Duodenal mucosa (tissue), 2 donors: Measurements from ENCODE around the gene ELMO3.

Experiments used
- H3K27ac ChIP-seq: one replicate; pipeline ENCODE4 v1.7.0; 2013; ENCODE audit warnings: low read depth, low read length
- H3K27me3 ChIP-seq, 2 donors: one replicate each; pipeline ENCODE4 v1.7.0; 2013; ENCODE audit warnings: low read length in 2 of 2, control low read depth in 1 of 2; ENCODE audit not compliant: insufficient read depth in 2 of 2, control insufficient read depth in 1 of 2
- H3K36me3 ChIP-seq, 2 donors: one replicate each; pipeline ENCODE4 v1.7.0; 2013; ENCODE audit warnings: low read length in 2 of 2, control low read depth in 1 of 2; ENCODE audit not compliant: insufficient read depth in 2 of 2, control insufficient read depth in 1 of 2
- H3K4me1 ChIP-seq, 2 donors: one replicate each; pipeline ENCODE4 v1.7.0; 2013; ENCODE audit warnings: low read length in 2 of 2, control low read depth in 1 of 2; ENCODE audit not compliant: insufficient read depth in 2 of 2, control insufficient read depth in 1 of 2
- H3K4me3 ChIP-seq, 2 donors: one replicate each; pipeline ENCODE4 v1.7.0; 2013; ENCODE audit warnings: low read length in 2 of 2, low read depth in 1 of 2
- H3K9ac ChIP-seq, 2 donors: one replicate each; pipeline ENCODE4 v1.7.0; 2013; ENCODE audit warnings: low read length in 2 of 2, low read depth in 1 of 2
- H3K9me3 ChIP-seq, 2 donors: one replicate each; pipeline ENCODE4 v1.7.0; 2013; ENCODE audit warnings: low read length in 2 of 2, control low read depth in 1 of 2; ENCODE audit not compliant: control insufficient read depth in 1 of 2

The ELMO3 gene

DNA sequence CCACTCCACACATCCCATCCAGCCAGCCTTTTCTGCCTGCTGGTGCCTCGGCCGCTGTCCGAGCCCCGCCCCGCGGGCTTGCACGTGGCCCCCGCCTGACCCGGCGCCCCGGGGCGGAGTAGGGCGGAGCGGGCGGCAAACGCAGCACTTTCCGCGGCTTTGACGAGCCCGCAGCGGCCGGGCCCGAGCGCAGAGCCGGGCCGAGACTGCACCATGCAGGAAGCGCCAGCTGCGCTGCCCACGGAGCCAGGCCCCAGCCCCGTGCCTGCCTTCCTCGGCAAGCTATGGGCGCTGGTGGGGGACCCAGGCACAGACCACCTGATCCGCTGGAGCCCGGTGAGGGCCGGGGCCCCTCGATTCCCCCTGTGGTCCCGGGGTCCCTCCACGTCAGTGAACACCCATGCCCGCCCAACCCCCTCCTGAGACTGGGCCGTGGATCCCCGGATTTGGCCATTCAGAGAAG lies 34.3 kb upstream of the ELMO3 start, which contains the start of gene HSF4:
Gene HSF4 (plus strand): TSS at position 147 of the 463 bp plus-strand sequence. CDS start 67 bp downstream, at position 214.
- Histone ChIP-seq H3K4me1 (peaks cover 36 to 48% of the 10 kb centered on the region in 2 donors), H3K36me3 (no peaks in the 10 kb centered on the region), H3K27ac (no peak within 1 kb of the TSS), H3K9ac (peak within 1 kb of the TSS; percentile 8 to 25), H3K4me3 (peak within 1 kb of the TSS; percentile 61 to 65), H3K9me3 (no peaks in the 10 kb centered on the region), H3K27me3 (peaks cover 40 to 51% of the 10 kb centered on the region in 2 donors)

- H3K27ac ChIP-seq: no peak overlapping the region
- H3K9ac ChIP-seq: peak overlapping the region; percentile 8 to 25
- H3K4me1 ChIP-seq: peaks cover 41 to 54% of the 10 kb centered on the region in 2 donors
- no peaks in the 10 kb centered on the region for H3K36me3 ChIP-seq
- no peaks in the 10 kb centered on the region for H3K9me3 ChIP-seq
- H3K4me3 ChIP-seq: peak overlapping the region; percentile 29 to 43
- H3K27me3 ChIP-seq: peaks cover 40 to 55% of the 10 kb centered on the region in 2 donors
Measured at GRCh38 chr16:67165121-67166078, 33.5 kb upstream of the ELMO3 start.

DNA sequence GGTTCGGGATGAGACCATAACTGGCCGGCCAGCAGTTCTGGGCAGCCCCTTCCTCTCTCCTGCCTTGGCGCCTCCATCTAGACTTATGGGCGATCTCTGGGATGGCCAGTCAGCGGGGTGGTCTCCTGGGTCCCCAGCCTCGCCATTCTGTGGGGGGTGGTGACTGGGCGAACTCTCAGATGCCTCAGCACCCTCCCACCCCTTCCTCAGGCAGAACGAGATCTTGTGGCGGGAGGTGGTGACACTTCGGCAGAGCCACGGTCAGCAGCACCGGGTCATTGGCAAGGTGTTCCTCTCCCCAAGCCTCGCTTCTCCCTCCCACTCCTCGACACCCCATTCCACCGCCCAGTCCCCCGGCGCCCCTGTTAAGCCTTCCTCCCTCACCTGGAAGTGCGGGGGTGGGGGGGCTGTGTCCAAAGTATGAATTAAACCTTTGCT lies 32.8 kb upstream of the ELMO3 start:
- Histone ChIP-seq H3K36me3 (no peaks in the 10 kb centered on the region), H3K4me3 (no peak overlapping the region), H3K4me1 (peaks cover 41 to 51% of the 10 kb centered on the region in 2 donors), H3K27ac (no peak overlapping the region), H3K9ac (no peak overlapping the region), H3K9me3 (no peaks in the 10 kb centered on the region), H3K27me3 (peaks cover 40 to 55% of the 10 kb centered on the region in 2 donors)

- Histone ChIP-seq H3K4me1 (peaks cover 36 to 45% of the 10 kb centered on the region in 2 donors), H3K9ac (no peak overlapping the region), H3K9me3 (no peaks in the 10 kb centered on the region), H3K27me3 (peaks cover 36 to 52% of the 10 kb centered on the region in 2 donors), H3K4me3 (no peak overlapping the region), H3K36me3 (no peaks in the 10 kb centered on the region), H3K27ac (no peak overlapping the region)
Measured at GRCh38 chr16:67166598-67167168, 32.2 kb upstream of the ELMO3 start.

- Histone ChIP-seq H3K27ac (no peak overlapping the region), H3K36me3 (no peaks in the 10 kb centered on the region), H3K9me3 (no peaks in the 10 kb centered on the region), H3K9ac (no peak overlapping the region), H3K27me3 (peaks cover 33 to 43% of the 10 kb centered on the region in 2 donors), H3K4me3 (no peak overlapping the region), H3K4me1 (peaks cover 30 to 40% of the 10 kb centered on the region in 2 donors)
Measured at GRCh38 chr16:67167588-67167987, 31.3 kb upstream of the ELMO3 start.

DNA sequence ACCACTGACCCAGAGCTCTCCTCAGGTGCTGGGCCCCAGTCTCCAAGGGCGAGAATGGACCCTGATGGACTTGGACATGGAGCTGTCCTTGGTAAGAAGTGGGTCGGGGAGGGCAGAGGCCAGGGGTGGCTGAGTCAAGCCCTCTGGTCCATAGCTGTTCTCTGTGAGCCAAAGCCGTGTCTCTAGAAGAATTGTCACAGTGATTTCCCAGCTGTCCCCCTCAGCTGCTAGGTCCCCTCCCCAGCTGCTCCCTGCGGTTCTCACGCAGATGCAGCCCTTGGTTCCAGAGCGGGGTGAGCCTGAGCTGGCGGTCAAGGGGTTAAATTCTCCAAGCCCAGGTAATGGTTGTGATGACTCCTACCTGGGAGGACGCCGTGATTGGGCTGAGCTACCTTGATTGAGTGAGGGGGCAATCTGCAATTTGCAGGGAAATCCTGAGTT lies 29.9 kb upstream of the ELMO3 start:
- H3K27me3 ChIP-seq: peaks cover 21 to 31% of the 10 kb centered on the region in 2 donors
- no peak overlapping the region for H3K27ac ChIP-seq
- H3K9ac ChIP-seq: peak overlapping the region in 1 of 2 donors; percentile 42
- H3K36me3 ChIP-seq: no peaks in the 10 kb centered on the region
- H3K4me3 ChIP-seq: no peak overlapping the region
- H3K9me3 ChIP-seq: no peaks in the 10 kb centered on the region
- H3K4me1 ChIP-seq: peaks cover 23 to 36% of the 10 kb centered on the region in 2 donors

DNA sequence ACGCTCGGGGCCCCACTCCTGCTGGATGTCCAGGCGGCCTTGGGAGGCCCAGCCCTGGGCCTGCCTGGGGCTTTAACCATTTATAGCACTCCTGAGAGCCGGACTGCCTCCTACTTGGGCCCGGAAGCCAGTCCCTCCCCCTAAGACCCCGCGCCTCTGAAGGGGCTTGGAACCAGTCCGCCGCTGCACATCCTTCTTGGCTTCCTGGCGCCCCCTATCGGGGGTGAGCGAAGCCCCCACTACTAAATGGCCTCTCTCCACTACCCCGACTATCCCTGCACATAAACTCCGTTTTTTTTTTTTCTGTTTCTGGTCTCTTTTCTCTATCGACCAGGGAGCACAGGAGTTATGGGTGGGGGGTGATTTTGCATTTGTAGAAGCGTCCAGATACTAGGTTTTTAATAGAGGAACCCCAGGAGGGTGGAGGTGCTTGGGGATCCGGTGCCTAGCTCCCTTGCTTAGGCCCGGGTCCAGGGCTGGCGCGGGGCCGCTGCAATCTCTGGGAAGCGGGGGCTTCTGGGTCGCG lies 29.2 kb upstream of the ELMO3 start:
- H3K4me1 ChIP-seq: peaks cover 24 to 38% of the 10 kb centered on the region in 2 donors
- H3K9me3 ChIP-seq: no peaks in the 10 kb centered on the region
- peak overlapping the region; percentile 42 to 70 for H3K9ac ChIP-seq
- peaks cover 20 to 28% of the 10 kb centered on the region in 2 donors for H3K27me3 ChIP-seq
- H3K36me3 ChIP-seq: no peaks in the 10 kb centered on the region
- H3K4me3 ChIP-seq: peak overlapping the region; percentile 65 to 71
- H3K27ac ChIP-seq: no peak overlapping the region

DNA sequence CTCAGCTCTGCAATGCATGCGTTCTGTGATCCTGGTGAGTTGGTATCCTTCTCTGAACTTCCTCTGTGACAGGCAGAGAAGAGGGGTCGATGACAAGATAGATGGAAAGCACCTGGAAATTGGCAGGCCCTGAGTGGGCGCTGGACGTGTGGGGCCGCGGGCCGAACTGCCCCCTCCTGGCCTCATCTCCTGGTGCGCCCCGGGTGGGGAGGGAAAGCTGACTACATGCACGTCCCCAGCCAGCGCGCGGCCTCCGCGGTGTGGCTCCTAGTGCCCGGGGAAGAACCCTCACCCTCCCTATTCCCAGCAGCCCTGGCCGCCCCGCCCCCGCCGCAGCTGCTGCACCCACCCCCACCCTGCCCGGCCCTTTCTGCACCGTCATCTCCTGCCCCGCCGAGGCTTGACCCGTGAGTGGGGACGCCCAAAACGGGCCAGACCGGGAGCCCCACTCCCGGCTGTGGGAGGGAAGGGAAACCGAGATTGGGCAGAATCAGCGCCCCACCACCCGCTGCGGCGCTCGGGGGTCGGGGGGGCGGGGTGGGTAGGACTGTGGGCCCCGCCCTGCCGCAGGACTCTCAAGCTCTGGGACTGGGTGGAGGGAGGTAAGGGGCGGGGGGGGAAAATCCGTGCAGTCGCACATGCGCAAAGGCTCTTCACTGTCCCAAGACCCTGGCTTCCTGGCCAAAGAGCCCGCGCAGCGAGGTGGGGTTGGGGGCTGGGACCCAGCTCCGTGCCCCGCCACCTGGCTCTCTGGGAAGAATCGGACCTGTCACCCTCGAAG lies 28.6 kb upstream of the ELMO3 start, which contains the start of gene NOL3:
Gene NOL3 (plus strand): TSS at position 371 of the 781 bp plus-strand sequence.
- Histone ChIP-seq H3K27me3 (peaks cover 14 to 23% of the 10 kb centered on the region in 2 donors), H3K27ac (peak within 1 kb of the TSS; percentile 42), H3K4me3 (peak within 1 kb of the TSS; percentile 65 to 71), H3K36me3 (no peaks in the 10 kb centered on the region), H3K4me1 (peaks cover 25 to 34% of the 10 kb centered on the region in 2 donors), H3K9me3 (no peaks in the 10 kb centered on the region), H3K9ac (peak within 1 kb of the TSS; percentile 42 to 70)

DNA sequence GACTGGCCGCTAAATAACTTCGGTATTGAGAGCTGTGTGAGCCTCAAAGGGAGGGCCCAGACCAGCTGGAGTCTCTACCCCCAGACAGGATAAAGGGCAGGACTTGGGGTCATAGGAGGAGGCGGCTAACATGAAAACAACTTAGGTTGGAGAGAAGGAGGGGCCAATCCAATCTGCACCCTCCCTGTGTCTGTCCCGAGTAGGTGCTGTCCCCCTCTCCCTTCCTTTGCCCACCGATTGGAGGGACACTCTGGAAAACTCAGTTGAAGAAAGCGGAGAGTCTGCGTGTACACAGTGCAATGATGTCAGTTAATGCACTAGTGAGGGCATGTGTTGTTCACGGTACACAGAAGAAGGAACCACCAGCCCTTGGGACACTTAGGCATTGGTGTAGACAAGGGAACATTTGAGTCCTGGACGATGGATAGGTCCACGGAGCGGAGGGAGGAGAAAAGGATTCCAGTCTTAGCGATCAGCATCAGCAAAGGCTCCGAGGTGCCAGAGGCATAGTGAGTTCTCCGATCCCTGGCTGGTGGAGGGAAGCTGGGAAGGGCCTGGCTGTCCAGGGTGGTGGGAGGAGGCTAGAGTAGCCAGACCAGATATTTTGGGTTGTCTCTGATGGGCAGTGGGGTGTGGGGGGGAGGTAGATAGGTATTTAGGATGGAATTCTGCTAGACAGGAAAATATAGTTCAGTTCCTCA lies 27.8 kb upstream of the ELMO3 start:
- Histone ChIP-seq H3K4me1 (peaks cover 25 to 30% of the 10 kb centered on the region in 2 donors), H3K9ac (no peak overlapping the region), H3K36me3 (no peaks in the 10 kb centered on the region), H3K4me3 (peak overlapping the region; percentile 13 to 51), H3K27me3 (peaks cover 8 to 21% of the 10 kb centered on the region in 2 donors), H3K27ac (peak overlapping the region; percentile 42), H3K9me3 (no peaks in the 10 kb centered on the region)
